AML-193 (cell line): ENCODE results near the gene MOB3B.

Experiments
- DNase-seq, 2 experiments: peaks; one replicate each; lab custom pipeline; 2025; lab: John Stamatoyannopoulos, UW

Gene MOB3B

DNA sequence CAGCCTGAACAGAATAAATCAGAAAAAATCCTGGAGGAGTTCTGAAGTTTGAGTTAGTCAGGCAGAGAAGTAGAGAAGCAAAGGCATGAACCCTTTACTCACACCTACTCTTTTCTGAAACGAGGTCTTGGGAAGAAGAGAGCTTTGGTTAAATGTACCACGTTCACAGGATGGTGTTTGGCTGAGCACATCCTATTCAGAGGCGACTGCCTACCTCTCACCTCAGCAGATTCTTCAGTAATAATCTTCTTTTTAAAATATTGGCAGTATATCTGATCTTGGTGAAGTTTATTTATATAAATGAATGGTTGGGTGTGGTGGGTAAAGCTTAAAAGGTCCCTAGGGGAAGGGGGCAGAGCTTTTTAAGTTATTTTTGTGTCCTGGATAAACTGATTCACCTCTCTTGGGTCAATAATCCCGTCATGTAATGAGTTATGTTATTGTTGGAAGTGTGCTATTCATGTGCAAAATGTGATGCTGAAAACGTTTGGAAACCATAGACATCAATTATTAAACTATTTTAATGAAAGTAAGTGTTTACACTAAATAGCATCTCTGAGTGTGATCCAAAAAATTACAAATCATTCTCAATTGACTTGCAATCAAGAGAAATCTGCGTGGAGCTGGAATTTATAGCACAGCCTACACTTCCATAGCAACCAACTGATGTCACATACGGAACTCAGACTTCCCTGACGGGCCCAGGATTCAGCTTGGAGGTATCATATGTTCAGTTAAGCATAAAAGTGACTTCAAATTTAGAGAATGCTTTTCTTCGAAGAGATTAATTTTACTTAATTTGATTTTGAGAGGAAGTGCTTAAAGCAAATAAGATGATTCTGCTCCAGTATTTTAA is 138.3 kb downstream of the MOB3B start:
- DNase-seq: no peak

DNA sequence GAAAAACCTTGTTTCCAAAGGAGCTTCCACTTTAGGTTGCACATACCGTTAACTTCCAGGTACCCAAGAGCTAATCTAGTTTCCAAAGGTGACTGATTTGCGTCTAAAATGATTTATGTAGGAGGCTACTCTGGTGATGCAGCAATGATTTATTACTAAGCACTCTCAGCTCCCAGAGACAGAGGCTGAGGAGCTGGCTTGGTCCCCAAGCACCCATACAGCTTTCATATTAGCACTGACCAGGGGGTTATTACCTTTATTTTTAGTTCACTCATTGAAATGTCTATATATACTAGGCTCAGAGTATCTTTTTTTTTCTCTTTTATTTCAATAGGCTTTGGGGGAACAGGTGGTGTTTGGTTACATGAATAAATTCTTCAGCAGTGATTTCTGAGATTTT is 141.5 kb downstream of the MOB3B start:
- DNase-seq: no peak

DNA sequence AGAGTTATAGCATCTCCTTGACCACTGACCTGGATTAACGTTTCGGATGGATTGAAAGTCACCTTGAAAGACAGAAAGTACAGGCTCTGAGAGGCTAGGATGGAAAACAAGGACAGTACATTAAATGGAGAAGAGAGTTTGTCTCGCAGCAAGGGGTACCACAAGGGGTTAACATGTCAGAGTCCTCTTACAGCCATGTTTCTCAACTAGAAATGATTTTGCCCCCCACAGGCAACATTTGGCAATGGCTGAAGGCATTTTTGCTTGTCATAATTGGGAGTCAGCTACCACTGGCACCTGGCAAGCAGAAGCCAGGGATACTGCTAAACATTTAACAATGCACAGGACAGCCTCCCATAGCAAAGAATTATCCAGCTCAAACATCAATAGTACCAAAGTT is 141.9 kb downstream of the MOB3B start:
- no peak for DNase-seq

DNA sequence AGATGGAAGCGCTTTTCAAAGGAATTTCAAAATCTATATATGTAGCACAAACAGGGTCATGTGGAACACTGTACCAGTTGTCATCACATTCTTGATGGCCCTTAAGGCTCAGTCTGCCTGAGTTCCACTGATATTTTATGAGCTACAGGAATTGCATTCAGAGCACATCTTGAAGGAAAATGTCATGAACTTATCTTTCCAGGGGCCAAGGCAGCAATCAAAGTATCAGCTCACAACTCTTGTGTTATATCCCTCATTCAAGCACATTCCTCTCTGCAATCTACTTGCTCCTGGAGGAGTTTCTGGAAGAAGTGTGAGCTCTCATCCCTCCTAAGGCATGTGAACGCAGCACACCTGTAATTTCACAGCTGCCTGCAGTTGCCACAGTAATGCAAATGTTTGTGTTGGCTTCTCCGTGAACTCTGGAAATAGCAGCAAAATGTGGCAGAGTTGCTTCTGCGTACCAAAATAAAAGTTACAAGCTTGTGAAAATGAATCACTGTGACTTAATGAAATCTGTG is 143.0 kb downstream of the MOB3B start:
- DNase-seq: no peak

DNA sequence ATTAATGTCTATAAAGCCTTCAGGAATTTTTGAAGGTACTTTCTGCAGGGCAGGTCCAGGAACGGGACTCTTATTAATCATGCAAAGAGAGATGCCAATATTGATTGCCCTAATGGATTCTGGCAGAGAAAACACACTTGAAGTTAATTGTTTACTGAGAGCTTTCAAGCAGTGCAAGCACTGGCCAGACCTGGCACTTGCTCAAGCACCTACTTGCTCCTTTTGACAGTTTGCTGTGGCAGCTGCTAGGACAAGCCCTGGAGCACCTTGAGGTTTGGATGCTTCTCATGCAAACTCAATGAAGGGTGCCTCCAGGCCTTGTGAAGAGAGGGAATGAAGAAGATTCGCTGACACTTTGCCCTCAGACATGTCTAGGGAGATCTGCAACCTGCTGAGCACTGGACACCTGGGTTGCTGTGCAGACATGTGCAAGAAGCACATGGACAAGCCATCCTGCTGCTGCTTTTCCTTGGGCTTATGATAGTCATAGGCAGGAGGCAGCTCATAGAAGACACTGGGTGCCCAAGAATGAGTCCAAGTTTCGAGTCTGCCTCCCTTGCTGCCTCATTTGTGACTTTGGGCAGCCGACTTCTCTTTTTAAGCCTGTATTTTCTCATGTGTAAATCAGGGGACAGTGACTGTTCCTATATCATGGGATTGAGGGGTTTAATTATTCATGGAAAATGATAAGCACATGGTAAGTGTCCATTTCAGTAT is 143.8 kb downstream of the MOB3B start:
- DNase-seq: no peak

DNA sequence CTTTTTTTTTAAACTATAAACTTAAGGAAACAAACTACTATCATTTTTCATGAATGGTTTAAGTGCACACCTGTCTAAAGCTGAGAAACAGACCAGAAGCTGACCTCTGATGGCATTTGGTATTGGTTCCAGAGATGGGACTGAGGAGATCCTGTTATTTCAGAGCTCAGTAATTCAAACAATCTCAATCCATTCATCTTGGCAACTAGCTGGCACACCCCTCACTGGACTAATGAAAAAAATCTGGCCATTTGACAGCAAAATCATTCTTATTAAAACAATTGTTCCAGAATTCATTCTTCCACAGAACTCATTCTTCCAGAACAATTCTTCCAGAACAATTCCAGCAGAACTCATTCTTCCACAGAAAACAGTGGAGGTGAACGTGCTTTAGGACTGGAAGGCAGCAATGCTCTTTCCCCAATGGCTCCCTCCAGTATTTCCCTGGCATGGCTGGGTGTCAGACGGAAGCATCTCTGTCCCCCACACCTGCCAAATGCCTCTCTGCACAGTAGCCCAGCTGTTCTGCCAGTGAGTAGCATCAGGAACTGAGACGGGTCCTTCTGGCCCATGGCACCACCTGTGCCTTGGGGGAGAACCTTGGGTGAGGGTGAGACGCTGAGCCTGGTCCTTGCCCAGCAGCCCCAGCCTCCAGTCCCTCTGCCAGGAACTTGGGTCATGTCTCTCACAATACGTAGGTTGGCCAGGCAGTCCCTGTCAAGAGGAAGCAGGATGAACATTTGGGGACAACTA is 145.2 kb downstream of the MOB3B start:
- DNase-seq: no peak

DNA sequence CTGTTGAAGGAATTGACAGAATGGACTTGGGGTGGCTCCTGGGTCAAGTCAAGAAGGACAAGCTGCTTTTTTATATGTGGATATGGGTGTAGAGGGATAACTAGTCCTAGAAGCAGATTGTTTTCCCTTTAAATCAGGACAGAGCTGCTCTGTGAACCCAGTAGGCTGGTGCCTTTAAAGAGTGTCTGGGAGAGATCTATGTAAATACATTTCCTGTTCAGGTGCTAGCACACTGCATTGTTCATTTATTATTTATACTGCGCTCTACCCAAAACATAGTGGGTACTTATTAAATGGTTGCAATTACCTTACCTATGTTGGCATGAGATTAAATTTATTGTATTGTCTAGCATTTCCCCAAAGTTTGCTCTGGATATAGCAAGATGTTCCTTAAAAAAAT is 146.1 kb downstream of the MOB3B start:
- DNase-seq: no peak

DNA sequence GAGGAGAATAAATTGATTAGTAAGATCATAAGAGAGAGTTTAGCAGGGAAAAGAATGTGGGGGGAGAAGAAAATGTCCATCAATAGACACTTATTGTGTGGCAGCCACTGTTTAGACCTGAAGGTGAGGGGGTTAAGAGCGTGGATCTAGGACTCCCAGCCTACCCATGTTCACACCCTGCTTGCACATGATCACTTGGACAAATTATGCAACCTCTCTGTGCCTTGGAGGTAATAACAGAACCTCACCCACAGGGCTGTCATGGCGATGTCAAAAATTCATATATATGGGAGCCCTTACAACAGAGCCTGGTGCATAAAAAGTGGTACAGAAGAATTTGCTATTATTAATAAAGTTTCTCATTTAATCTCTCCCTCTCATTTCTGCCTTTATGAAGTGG is 146.6 kb downstream of the MOB3B start:
- DNase-seq: no peak

DNA sequence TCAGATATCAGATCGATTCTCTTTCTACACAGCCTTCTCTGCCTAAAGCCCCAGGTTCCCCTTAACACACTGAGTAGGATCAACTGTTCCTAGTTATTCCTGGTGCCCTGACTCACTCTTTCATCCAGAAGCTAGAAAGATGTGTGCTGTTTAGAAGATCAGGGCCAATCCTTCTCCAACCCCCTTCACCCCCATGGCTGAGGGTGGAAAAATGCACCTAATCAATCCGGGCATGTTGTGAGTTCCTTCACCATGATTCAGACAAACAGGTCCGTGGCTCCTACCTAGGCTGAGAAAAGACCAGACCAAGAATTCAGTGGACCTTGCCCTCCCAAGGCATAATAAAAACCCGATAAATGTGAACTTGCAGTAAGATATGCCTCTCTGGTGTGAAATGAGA is 147.3 kb downstream of the MOB3B start:
- DNase-seq: no peak

DNA sequence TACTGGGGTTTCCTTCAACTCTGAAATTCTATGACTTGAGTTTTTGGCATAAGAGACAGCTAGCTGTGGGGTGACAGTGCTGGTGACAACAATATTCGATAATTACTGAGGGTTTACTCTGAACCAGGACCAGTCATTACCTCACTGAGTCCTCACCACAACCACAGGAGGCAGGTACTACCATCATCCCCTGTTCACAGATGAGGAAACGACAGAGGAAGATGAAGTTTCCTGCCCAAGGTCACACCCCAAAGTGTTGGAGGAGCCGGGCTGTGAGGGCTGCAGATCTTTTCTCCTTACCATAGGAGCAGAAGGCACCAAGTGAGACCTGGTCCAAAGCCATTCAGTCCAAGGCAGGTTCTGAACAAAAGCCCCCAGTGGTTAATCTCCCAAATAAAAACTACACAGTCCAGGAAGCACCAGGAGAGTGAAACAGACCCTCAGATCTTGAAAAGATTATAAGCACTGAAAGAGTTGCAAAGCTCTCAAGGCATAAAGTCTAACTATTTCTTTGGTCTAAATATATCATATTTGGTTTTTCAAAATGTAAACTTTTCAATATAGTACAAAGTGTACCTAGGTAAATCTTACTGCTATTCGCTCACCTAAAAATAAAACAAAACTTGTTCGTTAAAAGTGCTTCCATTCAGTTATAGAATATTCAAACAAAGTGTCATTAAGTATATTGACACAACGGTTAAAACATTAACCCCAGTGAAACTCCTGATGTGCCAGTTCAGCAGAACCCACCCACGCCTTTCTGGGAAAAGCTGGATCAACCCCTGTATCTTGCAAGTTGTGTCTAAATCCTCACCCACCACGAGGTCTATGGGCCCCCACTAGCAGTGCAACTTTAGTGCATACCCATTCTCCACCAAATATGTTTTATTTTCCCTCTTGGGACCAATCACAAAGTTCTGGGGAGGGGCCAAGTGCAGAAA is 150.0 kb downstream of the MOB3B start:
- DNase-seq: no peak

DNA sequence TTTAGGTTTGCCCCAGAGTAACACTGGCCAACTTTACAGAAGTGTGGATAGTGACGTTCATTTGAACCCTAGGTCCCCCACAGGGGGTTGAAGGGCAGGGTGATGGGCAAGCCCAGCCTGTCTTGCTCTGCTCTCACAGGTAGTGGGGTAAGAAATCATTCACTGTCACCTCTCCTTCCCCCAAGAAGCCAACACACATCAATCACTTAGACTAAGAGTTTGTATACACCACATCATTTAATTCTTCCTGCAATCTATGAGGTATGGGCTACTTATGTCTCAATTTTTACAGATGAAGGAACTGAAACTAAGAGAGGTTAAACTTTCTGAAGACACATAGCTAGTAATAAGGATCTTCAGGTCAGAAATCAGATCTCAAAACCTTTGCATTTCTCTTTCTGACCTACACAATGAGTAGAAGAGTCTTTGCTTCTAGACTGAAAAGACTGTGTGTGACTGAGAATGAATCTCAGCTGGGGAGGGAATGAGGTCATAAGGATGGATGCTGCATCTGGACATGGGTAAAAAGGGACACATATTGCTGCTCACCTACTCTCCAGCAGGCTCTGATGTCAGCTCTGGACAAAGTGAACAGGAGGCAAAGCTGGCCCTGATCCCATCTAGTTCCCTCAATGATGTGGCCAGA is 151.7 kb downstream of the MOB3B start:
- no peak for DNase-seq

DNA sequence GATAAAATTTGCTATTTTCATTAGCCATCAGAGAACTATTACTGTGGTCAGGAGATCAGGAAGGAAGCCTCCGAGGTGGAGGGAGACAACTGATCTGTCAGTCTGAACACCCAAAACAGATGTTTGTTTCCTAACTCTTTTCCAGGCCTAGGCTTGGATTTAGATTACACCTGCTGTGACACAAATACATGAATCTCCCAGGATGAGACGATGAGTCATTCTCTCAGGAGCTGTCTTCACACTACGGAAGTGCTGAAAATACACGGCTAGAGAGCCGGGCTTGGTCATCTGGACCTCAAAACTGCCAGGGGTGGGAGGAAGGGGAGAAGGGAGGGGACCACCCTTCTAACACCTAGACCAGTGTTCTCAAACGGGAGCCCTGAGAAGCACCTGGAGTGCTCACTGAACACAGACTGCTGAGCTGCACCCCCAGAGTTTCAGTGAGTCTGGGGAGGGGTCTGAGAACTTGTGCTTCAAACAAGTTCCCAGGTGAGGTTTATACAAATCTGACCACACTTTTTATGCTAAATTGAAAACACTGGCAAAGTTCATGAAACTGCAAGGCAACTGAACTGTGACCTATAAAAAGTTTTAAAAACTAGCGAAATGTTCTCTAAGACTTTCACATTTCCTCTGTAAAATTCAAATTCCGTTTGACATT is 152.3 kb downstream of the MOB3B start:
- DNase-seq: no peak

DNA sequence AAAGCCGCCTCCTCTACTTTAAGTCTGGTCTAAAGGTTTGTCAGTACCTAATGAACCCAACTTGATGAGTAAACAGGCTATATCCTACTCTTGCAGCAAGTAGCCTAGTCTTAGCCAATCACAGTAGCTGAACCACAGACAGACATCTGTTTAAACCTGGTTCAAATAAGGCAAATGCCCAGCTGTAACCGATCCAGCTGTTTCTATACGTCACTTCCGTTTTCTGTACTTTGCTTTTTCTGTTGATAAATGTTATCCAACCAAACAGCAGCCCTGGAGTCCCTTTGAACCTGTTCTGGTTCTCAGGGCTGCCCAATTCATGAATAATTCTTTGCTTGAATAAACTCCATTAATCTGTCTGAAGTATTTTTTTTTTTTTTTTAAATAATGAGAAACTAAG is 155.8 kb downstream of the MOB3B start:
- DNase-seq: no peak

DNA sequence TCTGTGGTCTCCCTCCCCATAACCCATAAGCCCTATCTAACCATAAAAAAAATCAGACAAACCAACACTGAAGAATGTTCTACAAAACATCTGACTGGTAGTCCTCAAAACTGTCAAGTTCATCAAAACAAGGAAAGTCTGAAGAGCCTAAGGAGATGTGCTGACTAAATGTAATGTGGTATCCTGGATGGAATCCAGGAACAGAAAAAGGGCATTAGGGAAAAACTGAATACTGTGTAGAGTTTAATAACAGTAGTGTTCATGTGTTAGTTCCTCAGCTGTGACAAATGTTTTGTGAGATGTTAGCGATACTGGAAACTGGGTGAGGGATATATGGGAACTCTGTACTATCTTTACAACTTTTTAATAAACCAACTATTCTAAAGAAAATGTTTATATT is 157.0 kb downstream of the MOB3B start:
- DNase-seq: no peak

DNA sequence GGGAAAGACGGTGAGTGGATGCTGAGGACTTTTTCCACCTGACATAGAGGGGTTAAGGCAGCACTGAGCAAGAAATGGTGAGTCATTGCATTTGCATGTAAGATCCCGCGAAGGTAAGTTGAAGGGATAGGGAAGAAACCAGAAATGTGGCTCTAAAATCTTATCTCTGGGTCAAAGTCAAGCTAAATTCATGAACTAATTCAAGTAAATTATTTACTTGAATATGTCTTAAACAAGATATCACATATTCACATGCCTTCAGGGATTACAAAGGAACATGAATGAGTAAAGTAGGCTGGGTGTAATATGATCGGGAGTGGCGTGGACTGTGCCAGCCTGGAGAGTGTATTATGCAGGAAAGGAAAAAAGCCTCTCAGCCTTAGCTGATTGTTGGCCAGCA is 158.2 kb downstream of the MOB3B start:
- DNase-seq: no peak

DNA sequence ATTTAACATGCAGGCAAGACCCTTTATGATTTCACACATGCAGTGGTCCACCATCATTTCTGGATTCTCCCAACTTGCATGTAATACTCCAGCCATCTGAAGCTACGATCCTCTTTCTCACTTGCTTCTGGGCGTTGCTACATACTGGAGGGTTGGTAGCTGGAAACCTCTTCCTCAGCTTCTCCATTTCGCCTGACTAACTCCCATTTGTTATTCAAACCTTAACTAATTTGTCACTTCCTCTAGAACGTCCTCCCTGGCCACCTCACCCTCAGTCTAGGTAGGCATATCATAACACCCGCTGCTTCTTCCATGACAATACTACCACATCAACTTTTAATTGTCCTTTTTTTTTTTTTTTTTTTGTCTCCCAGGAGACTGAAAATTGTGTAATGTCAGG is 160.0 kb downstream of the MOB3B start:
- no peak for DNase-seq

DNA sequence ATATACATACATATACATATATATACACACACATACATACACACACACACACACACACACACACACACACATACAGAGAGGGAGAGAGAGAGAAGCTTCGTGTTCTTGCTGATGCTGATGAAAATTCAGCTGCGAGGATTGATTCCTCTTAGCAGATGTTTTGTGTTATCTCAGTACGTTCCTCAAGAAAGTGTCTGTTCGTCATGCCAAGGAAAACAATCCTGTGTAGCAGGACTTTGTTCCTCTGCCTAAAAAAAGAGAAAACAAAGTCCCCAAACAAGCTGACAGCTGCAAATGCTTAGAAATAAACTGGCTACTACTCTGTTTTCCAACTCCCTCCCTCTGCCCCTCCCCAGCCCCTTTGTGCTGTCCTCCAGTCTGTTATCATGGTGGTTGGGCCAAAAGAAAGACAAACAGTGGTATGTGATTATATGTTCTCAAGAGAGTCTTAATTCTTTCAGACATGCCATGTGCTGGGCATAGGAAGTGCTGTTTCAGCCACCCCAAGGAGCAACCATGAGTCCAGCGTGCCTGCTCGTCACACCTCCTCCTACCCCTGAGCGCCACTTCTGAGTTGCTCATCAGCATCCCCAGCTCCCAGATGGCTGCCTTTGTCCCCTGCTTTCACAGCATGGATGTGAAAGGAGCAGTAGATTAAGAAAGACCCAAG is 161.2 kb downstream of the MOB3B start:
- DNase-seq: no peak

DNA sequence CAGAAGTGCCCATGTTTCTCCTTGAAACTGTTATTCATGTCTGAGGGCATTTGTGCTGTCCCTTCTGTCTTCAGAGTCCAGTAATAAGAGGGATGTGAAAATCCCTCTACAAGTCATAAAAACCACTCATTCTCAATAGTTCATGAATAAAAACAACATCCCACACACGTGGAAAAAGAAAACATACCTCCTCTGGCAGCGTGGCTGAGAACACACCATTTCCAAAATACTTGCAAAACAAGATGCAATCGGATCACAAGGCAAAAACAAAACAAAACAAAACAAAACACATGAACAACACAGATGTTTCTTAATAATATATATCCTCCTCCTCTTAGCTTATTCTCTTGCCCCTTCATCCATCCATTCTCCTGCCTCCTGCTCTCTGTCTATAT is 161.7 kb downstream of the MOB3B start:
- DNase-seq: no peak

DNA sequence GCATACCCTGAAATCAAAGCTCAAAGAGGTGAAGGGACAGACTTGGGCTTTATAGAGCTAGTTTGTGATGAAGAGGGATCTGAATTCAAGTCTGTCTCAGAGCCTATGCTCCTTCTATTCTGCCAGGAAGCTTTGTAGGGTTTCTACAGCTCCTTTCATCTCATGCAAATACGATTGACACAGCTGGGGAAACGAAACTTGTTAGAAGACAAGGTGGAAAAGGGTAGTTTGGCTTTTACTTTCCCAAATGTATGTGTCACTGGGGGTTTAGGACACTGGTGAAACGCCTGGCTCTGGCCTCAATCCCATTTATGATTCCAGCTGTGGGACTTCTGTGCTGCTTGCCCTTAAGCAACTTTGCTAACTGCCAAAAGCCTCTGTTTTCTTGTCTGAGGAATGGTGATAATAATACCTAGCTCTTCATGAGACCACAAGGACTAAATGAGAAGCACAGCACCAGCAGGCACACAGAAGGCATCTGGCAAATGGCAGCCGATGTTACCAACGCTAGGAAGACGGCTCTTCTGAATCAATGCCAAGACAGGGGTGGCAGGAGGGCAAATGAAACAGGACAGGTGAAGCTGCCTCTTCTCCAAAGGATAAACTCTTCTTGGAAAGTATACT is 162.3 kb downstream of the MOB3B start:
- no peak for DNase-seq
